GM11168 (cell line): ENCODE results near the gene PLEKHG5.

ENCODE experiments used
- in situ Hi-C: fragments of 300-500 bp; cut with MboI; formaldehyde crosslinking; loops from one replicate; pipeline ENCODE4 v1.12.0; 2022; ENCODE audit warnings: low sequenced_read_pairs; ENCODE audit not compliant: unreplicated experiment

The PLEKHG5 gene

DNA sequence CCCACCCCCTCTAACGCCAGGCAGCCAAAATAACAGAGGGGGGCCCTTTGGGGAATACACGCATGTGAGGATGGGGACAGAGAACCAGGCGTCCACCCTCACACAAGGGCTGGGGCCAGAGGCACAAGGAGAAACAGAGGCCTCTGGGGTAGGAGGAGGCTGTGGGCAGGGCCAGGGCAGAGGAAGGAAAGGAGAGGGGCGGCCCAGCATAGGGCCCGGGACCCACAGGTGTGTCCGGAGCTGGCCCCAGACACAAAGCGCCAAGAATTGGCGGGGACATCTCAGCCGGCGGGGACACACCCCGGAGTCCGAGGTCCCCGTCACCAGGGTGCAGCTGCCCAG lies 6.7 kb downstream of the PLEKHG5 start:
- in situ Hi-C loops, result no loop called here

DNA sequence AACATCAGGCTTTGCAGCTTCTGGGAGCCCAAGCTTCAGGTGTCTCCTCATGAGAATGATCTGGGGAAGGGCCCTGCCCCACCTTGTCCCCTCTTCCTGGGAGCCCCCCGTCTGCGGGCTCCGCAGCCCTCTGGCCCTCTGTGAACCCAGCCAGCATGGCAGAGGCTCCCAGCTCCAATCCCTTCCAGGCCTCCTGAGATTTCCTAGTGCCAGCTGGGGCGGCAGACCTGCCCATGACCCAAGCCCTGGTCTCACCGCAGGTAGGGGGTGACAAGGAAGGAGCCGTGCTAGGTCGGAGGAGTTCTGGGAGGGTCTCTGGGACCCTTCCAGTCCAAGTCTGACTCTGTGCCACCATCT lies 7.7 kb downstream of the PLEKHG5 start:
- in situ Hi-C loops, result no loop called here

DNA sequence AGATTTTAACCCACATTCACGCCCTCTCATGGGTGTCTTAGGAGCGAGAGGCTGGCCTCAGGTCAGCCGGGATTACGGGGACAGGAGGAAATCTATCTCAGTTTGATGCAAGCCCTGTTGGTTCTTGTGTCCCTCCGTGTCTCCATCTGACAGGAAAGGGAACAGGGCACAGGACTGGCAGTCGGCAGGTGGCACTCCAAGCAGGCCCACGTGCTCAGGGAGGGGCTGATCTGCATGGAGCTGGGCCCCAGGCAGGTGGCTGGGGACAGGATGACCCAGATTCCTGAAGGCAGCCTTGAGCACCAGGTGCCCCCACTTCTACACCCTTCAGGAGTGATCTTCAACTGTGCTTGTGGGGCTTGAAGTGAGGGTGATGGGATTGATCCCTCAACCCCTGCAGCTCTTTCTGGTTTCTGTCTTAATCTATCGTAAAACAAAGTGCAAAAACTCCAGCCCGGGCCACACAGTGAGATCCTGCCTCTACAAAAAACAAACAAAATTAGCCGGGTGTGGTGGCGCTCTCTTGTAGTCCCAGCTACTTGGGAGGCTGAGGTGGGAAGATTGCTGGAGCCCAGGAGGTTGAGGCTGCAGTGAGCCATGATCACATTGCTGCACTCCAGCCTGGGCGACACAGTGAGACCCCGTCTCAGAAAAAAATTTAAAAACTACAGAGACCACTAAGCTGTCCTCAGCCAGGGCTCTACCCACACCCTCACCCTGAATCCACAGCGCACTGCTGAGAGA lies 8.3 kb downstream of the PLEKHG5 start:
- in situ Hi-C loops, result no loop called here

DNA sequence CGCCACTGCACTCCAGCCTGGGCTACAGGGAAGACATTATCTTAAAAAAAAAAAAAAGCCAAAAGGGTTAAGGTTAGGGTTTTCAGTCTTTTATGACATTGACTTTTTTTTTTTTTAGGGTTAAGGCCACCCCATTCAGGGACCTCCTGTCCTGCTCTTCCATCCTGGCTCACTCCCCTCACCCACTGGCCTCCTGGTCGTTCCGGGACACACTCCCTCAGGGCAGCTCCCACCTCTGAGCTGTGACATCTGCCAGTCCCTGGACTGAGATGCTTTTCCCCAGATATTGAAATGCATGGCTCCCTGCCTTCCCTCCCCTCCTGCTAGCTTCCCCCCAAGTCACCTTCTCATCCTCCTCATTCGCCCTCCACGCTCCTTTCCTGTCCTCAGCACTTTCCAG lies 9.6 kb downstream of the PLEKHG5 start:
- in situ Hi-C loops, result no loop called here

DNA sequence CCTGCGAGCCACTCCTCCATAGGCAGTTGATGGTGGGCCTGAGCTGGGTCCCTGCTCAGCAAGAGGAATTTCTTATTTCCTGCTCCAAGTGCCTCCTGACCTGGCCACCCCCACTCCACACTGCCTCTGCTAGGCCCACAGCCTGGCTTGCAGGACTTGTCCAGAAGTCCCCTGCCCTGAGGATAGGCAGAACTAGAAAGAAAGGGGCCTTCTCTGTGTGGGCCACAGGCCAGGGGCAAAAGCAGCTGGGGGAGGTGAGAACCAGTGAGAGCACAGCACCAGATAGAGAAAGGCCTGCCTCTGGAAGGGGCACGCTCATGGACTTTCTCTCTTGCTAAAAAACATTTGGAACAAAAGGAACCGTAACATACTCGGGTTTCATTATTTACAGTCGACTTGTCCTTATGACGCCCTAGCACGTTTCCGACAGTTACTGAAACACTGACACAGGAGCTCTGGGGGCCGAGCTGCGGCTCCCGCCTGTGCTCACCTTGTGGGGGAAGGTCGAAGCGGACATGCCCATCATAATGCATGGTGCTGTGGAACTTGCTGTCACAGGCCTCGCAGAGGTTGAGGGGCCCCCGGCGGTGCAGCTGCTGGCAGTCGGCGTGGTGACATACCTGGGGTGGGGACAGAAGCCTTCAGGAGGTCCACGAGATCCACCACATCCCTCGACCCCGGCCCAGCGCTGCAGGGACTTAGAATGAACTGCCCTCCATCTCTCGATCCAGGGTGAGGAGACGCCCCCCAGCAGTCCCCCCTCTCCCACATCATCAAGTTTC lies 14.2 kb downstream of the PLEKHG5 start:
- in situ Hi-C loops, result no loop called here

DNA sequence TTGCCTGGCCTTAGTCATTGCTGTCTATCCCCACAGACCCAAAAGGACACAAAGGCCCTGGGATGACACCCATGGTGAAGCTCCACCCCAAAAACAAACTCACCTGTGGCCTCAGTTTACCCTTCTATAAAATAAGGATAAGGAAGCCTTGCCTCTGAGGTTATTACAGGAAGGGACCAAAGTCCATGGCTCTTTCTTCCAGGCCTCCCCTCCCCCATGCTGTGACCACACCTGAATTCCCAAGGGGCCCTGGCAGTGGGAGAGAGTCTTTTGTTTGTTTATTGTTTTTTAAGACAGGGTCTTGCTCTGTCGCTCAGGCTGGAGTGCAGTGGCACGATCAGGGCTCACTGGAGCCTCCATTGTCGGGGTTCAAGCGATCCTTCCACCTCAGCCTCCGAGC lies 15.0 kb downstream of the PLEKHG5 start:
- in situ Hi-C loops, result no loop called here

DNA sequence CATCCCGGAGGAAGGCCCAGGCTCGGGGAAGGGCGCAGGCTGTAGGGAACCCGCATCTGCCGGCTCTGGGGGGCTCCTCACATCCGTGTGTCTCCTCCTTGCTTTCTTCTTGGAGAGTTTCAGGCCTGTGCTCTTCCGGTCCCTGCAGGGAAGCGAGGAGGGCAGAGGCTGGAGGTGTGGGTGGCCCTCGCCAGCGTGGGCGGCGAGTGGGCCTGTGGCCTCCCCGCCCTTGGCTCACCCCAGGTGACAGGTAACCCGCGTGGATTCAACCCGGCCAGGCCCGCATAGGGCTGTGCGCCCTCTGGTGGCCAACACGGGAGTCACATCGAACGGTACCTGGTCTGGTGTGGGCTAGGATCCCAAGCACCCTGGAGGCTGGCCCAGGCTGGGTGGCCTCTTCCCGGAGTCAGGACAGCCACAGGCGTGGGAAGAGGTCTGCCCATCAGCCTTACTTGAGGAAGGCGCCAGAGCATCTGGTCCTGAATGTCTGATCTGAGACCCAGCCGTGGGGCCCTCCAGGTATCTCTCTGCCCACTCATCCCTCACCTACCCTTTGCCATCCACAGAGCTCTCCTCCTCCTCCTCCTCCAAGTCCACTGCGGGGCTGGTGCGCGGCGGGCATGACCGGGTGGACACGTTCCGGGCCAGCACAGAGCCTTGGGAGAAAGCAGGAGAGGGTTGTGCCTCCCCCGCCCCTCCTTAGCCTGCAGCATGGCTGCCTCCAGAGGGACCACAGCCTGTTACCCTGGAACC lies 15.9 kb downstream of the PLEKHG5 start:
- in situ Hi-C loops, result no loop called here

DNA sequence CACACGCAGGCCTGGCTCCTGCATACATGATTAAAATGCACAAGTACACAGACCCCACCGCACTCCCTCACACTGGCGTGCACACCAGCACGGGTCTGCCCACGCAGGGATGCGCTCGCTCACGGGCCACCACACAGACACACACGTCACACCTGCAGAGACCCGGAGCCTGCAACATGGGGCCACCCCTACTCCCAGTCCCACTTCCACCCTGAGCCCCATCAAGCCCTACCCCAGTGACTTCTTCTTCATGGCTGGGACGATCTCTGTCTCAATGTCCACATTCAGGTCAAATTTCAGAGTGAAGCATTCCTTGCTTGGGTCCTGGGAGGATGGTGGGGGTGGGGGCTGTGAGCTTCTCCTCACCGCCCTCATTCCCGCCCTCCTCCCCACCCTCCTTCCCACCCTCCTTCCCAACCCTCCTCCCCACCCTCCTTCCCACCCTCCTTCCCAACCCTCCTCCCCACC lies 16.6 kb downstream of the PLEKHG5 start:
- in situ Hi-C loops, result no loop called here

DNA sequence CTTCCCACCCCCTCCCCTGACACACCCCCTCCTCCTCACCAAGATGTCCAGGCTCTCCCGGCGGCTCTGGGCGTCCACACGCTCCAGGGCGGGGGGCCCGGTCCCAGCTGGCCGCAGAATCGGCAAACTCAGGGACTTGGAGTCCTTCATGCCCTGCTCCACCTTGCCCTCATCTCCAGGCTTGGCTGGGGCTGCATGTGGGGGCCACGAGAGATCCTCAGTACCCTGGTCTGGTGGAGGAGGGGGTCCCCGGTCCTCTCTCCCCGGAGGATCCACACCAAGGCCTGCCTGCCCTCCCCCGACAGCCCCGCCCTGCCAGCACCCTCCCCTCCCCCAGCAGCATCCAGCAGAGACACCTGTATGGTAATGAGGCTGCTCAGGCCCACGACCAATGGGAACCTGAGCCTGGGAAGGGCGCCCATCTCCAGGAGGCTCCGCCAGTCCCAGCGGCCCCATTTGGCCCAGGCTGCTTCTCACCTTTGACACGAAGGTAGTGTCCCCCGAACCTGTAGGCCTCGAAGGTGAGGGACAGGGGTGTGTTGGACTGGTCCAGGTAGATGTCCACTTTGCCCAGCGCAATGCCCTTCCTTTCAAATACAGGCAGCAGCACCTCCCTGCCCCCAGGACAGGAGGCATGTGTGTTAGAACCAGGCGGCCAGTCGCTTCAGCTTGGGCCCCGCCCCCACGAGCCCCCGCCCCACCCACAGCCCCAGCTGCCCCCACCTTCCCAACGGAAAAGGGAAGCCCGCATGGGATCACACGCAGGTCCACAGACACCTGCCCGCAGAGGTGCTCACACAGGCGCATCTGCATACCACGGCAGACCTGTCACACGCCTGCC lies 17.3 kb downstream of the PLEKHG5 start:
- in situ Hi-C loops, result no loop called here

DNA sequence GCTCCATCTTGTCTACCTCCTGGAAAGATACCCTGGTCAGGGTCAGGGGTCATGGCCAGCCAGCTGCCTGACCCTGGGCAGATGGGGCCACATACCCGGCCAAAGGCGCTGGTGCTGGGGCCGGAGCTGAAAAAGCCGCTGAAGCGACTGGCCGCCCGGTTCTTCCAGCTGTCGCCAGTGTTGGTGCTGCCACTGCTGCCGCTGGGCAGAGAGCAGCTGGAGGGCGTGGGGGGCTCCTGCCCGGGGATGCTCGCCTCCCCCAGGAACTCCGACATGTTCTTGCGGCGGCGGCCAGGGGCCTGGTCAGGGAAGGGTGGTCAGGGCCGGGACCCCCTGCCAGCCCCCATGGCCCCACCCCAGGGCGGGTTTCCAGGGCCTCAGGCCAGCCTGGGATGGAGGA lies 18.3 kb downstream of the PLEKHG5 start:
- in situ Hi-C loops, result no loop called here

DNA sequence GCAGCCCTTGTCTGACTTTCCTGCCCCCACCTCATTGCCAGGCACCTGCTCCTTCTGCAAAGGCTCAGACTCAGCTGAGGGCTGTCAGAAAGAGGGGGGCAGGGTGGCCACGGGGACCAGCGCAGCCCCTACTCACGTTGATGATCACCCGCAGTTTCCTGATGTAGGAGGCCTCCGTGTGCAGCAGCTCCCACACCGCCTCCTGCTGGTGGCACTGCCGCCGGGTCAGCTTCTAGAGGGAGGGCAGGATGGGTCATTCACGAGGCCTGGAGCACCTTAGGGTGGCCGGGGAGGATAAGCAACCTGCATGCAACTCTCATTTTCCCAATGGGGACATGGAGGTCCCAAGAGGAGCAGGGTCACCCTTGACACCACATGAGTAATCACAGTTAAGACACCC lies 19.1 kb downstream of the PLEKHG5 start:
- in situ Hi-C loops, result no loop called here

DNA sequence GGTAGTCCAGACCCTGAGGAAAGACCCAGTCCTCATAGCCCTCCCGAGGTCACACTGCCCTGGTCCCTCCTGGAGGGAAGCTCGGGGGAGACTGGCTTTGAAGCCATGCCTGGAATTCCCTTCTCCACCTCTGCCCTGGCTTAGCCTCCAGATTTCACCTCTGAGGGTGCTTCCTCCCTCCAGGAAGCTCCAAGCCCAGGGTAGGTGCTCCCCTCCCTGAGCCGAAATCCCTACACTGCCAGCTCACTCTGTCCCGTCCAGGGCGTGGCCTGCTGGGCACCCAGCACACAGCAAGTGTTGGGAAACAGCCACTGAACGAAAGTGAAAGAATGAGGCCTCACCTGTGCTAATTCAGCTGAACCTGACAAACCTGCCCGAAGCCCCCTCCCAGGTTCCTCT lies 19.5 kb downstream of the PLEKHG5 start:
- in situ Hi-C loops, result no loop called here

DNA sequence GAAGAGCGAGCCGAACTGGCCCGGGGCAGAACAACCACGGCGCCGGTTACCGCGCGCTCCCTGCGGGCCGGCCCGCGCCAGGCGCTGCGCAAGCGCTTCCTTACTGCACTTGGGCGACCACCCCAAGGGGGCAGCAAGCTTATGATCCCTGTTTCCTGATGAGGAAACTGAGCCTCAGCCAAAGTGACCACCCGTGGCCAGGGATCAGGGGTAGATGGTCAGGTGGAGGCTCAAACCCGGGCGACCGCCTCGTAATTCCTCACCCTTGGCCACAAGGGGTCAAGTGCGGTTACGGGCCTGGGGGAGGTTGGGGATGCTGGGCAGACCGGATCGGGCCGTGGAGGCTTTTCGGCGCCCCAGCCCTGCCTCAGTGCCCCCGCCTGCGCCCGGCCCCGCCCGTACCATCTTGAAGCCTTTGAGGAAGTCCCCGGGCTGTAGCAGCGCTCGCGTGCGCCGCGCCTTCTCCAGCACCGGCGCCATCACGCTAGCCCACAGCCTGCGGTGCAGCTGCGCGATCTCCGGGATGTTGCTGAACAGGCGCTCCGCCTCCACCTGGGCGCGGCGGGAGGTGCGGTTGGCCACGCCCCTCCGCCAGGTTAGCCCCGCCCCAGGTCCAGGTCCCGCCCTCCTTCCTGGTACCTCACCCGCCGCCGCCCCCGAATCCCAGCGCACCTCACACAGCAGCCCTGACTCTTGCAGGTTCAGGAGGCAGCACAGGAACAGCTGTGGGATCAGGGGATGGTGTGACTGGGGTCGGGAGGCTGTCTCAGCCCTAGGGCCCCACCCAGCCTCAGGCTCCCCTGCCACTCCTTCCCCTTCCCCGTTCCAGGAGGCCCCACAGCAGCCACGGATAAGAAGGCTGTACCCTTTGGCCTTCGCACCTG lies 20.1 kb downstream of the PLEKHG5 start:
- in situ Hi-C loops, result no loop called here

DNA sequence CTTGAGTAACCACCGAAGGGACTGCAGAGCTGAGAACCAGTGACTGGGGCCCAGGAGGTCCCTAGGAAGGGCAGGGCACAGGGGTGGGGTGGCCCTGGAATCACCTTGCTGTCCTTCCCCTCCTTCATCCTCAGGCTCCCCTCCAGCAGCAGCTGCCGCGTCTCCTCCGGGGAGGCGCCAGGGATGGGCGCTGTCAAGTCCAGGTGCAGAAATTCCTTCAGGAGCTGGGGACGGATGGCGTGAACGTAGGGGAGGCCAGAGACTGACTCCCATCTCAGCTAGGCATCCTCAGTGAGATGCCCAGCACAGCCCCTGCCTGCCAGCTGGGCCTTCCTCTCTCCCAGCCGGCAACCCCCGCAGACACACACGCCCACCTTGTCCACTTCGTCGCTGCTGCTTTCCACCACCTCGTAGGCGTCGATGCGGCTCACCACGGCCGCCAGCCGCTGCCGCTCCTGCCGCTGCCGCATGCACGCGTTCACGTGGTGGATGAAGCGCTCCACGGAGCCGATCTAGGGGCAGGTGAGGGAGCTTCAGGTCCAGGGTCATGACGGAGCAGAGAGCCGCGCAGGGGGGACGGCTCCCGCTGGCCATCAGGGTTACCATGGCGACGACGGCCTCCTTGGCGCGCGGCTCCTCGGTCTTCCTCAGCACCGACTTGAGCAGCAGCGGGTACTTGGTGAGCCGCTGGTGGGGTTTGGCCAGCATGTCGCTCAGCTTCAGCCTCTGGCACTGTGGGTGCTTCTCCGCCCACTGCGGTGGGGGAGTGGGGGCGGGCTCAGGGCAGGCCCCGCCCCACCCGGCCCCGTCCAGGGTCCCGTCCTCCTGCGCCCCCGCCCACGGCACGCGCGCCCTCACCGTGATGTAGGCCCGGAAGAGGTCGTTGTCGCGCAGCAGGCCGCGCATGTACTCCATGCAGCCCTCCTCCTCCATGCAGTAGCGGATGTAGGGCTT lies 21.1 kb downstream of the PLEKHG5 start:
- in situ Hi-C loops, result no loop called here

DNA sequence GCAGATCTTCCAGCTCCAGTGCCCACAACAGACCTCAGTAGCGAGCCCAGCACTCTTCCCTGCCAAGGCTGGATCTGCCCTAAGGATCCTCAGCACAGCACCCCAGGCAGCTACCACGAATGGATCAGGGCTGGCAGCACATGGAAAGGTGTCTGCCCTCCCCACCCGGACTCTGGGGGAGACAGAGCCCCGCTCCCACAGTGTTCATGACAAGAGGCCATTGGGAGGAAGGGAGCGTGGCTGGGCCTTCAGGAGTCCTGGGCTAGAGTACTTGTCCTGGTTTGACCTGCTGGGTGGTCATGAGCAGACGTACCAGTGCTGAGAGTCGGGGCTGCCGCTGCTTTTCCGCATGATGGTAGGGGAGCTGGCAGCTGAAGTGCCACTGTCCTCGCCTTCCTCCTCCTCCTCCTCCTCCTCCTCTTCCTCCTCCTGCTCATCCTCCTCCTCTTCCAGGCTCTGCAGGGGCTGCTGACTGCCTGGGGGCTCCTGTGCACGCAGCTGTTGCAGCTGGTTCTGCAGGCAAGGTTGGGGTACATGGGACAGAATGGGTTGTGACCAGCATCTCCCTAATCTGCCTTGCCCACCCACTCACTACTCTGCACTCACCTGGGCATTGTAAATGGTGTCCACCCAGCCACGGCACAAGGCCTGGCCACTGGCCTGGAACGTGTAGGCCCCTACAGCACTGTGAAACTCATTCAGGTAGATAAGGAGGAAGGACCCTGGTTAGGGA lies 22.6 kb downstream of the PLEKHG5 start:
- in situ Hi-C loops, result no loop called here

DNA sequence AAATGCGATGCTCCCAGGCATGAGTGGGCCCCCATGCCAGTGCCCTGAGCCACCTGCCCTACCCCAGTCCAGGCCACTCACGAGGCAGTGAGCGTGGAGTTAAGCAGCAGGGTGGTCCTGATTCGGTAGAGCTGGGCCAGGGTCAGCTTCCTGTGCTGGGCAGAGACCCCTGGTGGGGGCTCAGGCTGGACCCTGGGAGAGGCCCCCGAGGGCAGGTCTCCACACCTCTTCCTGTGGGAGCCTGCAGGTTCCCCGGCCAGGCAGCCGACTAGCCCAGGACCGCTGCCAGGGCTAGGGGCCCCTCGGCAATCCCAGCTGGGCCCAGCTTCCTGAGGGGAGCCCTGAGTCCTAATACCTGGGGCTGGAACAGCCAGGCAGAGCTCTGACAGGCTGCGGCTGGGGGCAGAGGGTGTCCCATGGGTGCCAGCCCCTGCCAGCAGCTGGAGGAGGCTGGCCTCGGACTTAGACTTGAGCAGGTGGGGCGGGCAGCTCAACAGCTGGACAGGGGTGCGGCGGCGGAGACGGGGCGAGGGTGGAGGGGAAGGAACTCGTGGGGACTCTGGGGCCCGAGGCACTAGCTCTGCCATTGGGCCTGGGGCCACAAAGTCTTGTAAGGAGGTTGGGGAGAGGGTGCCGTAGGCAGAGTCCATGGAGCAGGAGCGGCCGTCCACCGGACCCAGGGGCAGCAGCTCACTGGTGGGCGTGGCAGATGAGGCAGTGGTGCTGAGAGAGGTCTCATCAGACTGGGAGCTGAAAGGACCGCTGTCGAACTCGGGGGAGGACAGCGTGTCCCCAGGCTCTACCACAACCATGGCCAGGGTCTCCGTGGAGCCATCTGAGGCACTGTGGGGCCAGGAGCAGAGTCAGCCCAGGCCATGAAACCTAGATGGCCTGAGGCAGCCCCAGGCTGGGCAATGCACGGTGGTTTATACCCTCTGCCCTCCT lies 23.5 kb downstream of the PLEKHG5 start:
- in situ Hi-C loops, result no loop called here

DNA sequence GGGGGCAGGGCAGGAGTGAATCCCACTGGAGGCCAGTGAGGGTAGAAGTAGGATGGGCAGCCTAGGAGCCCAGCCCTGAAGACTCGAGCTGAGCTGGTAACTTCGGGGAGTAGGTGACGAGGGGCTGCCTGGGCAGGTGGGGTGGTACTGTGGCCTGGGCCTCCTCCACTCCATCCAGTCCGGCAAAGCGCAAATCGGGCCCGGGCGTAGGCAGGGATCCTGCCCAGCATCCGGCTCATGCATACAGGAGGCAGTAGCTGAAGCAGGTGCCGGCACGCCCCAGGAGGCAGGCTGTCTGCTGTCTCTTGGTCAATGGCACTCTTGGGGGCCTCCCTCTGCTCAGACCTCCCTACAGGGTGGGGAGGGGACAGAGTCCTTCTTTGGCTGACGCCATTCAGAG lies 24.2 kb downstream of the PLEKHG5 start:
- in situ Hi-C loops, result no loop called here
